GM21360 (cell line): Measurements from ENCODE around the gene ZBTB46.
A peak's percentile ranks its signal among the peaks of the same experiment; 100 is the strongest.

Source experiments
- ATAC-seq: cut with Tn5 transposase; IDR thresholded peaks from one replicate; pipeline ENCODE4 v1.9.1; 2021; ENCODE audit warnings: mild to moderate bottlenecking, moderate library complexity; ENCODE audit not compliant: unreplicated experiment

The ZBTB46 gene

DNA sequence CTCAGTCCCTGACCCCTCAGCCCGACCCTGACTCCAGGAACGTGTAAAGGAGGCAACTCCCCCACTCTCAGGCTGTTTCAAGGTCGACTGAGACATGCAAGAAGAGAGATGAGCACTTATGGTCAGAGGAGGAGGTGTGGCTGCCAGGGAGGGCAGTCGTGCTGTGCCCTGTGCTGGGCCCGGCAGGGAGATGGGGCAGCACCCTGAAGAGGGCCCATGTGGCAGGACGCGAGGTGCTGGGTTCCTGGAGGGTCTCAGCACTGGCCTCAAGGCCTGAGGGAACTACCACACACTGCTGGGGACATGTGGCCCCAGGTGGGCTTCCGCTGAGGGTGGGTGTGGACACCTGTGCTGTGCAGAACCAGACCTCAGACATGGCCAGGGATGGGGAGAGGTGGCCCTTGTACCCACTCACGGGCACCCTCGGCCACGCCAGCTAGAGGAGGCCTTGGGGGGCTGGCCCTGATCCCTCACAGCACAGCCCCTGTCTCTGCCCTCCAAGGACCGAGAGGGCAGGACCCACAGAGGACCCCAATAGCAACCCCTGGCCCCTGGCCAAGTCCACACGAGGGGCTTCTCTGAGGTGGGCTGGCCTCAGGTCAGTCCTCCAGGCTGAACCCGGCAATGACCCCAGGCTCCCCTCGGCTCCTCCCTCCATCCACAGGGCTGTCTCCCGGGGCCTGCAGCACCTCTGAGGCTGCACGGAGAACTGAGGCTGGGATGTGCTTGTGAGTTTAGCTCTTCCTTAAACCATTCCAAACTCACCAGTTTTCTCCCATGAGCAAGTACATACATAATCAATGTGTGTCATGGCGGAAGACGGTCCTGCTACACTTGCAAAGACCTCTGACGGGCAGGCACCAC lies 82.8 kb downstream of the ZBTB46 start:
- no peak for ATAC-seq

DNA sequence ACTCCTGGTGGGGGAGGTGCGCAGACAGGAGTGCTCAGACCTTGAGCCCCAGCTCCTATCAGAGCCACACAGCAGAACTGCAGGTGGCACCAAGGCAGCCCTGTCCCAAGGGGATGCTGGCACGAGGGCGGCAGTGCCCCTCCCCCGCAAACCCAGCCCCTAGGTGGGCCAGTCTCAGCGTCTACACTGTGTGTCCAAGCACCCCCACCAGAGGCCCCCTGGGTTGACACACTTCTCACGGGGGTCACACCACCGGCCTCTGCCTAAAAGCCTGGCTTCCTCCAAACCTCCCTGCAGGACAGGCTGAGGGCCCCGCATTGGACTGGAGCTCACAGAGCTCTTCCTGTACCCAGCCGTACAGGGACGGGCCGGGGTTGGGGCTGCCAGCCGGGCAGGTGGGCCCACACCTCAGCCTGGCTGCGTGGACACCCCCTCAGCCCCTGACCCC lies 83.4 kb downstream of the ZBTB46 start:
- ATAC-seq: no peak

DNA sequence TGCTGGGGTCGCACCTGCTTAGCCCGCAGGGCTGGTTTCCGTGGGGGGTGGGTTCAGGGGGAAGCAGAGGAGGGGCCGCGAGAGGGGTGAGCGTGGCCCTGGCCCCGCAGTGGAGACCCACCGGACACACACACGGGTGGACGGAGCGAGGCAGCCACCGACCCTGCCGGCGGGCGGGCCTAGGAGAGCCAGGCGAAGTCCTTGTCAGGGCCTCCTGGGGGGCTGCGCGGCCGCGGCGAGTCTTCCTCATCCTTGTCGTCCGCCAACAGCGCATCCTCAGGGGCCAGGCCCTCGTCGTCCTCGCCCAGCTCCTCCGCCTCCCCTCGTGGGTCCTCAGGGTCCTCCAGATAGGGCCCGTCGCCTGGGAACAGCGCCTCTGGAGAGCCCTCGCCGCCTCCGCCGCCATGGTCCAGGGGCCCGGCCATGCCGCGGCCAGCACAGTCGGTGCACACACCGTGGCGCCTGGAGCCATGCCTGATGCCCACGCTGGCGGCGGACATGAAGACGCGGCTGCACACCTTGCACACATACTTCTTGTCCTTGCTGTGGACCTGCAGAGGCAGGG lies 84.2 kb downstream of the ZBTB46 start:
- no peak for ATAC-seq

DNA sequence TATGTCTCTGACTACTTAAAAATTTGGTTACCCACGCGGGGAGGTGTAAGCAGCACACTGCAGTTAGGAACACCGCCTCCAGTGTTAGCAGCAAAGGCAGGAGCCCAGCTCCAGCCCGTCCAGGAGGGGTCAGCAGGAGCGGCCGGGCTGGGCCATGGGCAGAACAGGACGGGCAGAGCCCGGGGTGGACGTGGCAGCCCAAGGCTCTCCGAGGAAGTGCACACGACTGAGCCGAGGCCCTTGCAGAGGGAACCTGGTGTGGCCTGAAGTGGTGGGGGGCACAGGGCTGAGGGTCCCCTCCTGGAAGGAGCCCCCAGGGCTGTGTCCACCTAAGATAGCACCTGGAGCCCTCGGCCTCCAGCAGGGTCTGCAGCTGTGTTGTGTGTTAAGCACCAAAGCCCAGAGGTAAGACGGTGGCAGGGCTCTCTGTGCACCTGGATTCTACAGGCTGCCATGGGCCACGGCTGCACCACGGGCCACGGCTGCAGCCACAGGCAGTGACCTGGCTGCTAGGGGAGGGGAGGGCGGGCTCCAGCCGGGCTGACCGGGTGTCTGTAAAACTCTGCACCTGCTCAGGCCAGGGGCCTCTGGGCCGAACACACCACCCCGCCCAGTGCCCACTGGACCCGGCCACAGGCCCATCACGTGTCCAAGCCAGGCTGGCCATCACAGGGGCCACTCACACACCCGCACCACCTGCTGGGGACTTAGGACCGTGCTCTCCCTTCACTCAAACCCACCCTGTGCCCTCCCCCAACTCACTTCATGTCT lies 84.9 kb downstream of the ZBTB46 start:
- no peak for ATAC-seq

DNA sequence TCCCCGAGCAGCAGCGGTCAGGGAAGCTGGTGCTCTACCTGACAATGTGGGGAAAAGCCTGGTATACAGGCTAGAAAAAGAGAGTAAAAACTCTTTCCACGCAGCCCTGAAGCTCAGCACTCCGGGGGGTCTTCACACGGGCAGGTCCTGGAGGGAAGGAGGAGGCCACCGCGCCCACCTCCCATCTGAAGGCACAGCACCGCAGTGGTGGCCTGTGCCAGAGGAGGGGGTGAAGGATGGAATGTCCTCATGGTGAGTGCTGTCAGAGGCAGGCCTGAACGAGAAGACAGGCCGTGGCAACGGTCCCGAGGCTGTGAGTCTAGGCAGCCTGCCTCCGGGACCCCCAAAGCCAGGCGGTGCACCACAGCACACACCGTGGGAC lies 85.6 kb downstream of the ZBTB46 start:
- ATAC-seq: no peak

DNA sequence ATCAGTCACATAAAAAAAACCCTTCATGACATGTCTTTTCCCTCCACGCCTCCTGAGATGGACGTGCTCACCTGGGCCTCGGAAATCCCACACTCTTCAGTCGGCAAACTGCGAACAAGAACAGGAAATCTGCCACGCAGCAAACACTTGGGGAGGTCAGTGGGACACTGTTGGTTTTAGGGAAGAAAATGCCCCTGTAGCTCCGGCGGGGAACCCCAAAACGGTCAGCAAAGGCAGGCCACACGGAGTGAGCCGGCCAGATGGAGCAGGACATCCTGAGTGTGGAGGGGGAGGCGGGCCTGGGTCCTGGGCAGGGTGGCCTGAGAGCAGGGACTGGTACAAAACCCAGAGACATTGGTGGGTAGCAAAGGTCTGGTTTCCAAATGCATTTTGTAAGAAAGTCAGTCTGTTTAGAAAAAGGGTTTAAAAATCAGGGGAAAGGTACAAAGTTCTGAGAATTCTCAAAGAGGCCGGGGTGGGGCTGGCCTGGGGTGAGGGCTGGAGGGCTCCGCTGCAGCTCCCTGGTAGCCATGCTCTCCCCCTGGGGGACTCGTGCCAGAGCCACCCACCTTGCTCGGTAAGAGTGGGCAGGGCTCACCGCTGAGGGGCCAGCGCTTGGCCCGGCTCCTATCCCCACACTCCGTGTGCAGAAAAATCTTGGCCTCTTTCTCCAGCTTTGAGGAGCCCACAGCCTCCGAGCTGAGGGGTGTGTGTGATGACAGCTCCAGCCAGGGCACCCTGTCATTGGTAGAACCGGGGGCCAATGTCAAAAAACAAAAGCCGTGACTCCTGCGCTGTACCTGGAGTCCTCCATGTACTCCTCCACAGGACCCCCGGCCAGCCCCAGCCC lies 86.3 kb downstream of the ZBTB46 start:
- ATAC-seq: no peak

DNA sequence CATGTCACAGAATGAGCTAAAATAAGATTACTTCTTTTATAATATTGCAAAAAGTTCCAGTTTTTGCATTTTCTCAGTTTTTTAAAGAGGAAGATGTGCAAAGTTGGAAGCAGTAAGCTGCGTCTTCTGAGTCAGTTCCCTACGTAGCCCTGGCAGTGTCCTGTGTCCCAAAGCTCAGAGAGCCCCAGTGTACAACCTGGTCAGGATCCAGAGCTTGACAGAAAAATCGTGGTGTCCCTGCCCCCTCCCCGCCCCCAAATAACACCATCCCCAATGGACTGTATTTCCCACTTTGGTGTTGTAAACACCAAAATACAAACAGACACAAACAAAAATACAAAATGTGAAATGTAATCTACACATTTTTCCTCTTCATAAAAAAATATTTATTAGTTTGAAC lies 86.9 kb downstream of the ZBTB46 start:
- no peak for ATAC-seq

DNA sequence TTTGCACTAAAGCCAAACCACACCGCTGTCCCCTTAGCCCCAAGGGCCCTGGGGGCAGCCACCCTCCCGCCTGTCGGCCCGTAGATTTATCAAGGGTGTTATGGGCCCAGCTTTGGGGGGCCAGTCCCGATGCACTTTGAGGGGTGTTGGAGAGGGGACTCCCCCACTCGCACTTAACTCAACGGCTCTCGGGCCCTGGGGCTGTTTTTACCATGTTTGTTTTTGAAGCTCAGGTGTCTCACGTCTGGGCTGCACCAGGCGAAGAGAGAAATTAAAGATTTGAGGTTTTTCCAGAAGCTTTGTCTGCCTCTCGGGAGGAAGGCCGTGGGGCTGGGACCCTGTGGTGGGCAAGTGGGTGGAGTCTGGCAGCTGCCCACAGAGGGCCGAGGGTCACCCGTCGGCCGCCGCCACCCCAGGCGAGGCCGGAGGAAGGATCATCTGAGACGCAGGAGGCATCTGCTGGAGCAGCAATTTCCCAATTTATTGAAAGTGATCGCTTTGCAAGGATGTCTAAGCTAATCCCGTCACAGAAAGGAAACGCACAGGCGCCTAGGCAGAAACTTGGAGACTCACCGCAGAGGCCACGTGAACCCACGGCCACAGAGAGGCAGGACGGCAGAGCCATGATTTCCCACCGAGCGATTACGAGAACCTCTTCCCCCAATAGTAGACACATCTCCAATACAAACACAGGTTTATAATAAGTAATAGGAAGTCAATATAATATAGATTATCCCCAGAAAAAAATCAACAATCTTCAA lies 87.7 kb downstream of the ZBTB46 start:
- ATAC-seq: no peak

DNA sequence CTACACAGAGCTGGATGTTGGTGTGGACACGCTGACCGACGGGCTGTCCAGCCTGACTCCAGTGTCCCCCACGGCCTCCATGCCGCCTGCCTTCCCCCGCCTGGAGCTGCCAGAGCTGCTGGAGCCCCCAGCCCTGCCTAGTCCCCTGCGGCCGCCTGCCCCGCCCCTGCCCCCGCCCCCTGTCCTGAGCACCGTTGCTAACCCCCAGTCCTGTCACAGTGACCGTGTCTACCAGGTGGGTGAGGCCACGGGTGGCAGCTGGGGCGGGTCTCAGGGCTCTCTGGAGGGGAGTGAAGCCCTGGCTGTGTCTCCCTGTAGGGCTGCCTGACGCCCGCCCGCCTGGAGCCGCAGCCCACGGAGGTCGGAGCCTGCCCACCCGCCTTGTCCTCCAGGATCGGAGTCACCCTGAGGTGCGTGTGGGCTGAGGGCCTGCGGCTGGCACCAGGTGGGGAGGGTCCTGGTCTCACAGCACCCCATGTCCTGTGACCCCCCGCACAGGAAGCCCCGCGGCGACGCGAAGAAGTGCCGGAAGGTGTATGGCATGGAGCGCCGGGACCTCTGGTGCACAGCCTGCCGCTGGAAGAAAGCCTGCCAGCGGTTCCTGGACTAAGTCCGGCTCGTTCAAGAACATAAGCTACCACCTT lies 88.6 kb downstream of the ZBTB46 start:
- ATAC-seq: no peak

DNA sequence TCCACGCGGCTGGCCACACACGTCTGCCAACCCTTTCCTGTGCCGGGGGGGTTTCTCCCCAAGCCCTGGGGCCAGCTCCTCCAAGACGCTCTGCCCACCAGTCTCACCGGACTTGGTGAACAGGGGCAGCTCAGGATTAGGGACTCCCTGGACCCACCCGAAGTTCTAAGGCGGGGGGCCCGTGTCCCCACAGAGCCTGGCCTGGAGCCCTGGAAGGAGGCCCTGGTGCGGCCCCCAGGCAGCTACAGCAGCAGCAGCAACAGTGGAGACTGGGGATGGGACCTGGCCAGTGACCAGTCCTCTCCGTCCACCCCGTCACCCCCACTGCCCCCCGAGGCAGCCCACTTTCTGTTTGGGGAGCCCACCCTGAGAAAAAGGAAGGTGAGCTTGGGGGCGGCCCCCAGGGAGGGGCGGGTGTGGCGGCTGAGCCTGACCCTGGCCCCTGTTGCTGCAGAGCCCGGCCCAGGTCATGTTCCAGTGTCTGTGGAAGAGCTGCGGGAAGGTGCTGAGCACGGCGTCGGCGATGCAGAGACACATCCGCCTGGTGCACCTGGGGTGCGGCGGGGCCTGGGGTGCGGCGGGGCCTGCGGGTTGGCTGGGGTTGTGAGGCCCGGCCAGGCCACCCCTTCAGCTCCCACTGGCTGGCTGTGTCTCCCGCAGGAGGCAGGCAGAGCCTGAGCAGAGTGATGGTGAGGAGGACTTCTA lies 89.2 kb downstream of the ZBTB46 start:
- no peak for ATAC-seq

DNA sequence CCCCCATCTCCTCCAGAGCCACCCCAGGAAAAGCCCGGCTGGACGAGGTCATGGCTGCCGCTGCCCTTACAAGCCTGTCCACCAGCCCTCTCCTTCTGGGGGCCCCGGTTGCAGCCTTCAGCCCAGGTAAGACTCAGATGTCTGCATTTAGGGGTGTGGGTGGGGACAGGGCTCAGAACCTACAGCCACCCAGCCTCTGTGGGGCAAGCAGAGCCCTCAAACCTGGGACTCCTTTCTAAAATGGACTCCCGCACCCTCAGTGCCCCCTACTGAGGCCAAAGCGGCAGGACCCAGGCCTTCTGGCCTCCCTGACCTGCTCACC lies 89.7 kb downstream of the ZBTB46 start:
- ATAC-seq: no peak

DNA sequence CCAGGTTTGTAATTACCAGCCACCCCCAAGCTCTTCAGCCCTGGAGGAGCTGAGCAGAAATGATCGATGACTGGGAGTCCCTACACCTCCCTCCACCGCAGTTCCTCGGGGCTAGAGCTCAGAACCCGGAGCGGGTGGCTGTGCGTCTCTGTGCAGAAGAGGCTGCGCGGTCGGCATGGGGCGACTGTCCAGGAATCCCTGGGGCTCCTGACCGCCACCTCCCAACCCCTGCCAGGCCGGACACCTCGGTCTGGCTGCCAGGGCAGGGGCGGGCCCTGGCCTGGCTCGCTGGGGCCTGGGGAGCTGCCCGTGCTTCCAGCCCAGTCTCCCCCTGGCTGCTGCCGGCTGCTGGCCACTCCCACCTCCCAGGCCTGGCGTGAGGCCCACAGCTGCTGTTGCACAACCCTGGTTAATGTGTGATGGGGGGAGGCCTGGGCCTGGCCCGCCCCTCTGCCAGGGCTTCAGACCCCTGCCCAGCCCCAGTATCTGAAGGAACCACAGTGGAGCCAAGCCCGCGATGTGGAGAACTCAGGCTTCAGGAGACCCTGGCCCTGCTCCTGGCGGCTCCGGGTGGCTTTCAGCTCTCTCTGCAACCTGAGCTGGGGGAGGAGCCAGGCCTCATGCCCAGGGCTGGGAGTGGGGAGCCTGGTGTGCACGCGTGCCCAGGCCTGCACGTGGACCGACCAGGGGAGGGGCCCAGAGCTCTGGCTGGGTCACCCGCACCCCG lies 90.3 kb downstream of the ZBTB46 start:
- ATAC-seq: no peak

DNA sequence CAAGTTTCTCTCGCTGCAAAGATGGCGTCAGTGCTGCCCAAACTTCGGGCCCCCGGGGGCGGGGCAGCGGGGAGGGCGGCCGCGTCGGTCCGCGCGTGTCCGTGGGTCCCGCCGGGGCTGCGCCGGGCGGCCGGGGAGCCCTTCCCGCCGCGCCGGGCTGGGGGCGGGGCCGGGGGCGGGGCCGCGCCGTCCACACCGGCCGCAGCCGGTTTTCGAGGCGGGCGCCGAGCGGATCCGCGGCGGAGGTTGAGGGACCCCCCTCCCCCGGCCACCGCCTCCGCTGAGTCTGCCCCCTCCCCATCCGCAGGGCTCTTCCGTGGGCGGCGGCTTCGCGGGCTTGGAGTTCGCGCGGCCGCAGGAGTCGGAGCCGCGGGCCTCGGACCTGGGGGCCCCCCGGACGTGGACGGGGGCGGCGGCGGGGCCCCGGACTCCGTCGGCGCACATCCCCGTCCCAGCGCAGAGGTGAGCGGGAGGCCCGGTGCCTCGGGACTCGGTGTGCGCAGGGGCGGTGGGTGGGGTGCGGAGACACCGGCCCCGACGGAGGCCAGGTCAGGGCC lies 90.9 kb downstream of the ZBTB46 start:
- ATAC-seq: peak; percentile 9

DNA sequence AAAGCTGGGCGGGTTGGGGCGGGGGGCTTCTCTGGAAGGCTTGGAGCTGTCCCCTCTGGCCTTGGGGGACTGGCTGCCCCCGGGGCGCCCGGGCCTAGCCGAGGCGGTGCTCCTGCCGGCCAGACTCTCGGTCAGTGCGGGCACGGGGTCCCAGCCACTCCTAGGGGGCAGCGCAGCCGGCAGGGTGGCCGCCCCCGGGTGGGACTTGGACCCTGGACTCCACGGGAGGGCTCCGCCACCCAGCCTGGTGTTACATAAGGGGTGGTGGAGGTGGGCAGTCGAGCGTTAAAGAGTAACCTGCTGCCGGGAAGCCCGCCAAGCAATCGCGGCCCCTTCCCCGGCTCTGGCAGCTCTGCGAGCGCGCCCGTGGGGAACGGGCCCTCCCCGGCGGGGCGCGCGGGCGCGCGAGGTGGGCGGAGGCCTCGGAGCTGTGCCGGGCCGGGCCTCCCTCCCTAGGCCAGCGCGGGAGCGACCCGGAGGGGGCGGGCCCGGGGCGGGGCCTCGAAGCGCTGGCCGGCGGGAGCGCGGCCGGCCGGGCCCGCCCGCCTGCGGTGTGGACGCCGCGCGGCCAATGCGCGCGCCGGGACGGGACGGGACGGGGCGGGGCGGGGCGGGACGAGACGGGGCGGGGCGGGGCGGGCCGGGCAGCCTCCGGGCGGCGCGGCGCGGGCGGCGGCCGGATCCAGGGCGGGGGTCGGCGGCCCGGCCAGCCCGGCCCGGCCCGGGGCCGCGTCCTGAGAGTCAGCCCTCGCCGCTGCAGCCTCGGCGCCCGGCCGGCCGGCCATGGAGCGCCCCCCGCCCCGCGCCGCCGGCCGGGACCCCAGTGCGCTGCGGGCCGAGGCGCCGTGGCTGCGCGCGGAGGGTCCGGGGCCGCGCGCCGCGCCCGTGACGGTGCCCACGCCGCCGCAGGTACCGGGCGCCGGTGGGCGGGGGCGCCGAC lies 91.7 kb downstream of the ZBTB46 start, which contains the start of gene SLC2A4RG:
Gene SLC2A4RG (plus strand): TSS at position 647 of the 940 bp plus-strand sequence. CDS start 137 bp downstream, at position 784.
- peak; percentile 45 for ATAC-seq

DNA sequence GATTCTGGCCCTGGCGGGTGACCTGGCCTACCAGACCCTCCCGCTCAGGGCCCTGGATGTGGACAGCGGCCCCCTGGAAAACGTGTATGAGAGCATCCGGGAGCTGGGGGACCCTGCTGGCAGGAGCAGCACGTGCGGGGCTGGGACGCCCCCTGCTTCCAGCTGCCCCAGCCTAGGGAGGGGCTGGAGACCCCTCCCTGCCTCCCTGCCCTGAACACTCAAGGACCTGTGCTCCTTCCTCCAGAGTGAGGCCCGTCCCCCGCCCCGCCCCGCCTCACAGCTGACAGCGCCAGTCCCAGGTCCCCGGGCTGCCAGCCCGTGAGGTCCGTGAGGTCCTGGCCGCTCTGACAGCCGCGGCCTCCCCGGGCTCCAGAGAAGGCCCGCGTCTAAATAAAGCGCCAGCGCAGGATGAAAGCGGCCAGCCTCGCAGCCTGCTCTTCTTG lies 92.4 kb downstream of the ZBTB46 start:
- no peak for ATAC-seq

DNA sequence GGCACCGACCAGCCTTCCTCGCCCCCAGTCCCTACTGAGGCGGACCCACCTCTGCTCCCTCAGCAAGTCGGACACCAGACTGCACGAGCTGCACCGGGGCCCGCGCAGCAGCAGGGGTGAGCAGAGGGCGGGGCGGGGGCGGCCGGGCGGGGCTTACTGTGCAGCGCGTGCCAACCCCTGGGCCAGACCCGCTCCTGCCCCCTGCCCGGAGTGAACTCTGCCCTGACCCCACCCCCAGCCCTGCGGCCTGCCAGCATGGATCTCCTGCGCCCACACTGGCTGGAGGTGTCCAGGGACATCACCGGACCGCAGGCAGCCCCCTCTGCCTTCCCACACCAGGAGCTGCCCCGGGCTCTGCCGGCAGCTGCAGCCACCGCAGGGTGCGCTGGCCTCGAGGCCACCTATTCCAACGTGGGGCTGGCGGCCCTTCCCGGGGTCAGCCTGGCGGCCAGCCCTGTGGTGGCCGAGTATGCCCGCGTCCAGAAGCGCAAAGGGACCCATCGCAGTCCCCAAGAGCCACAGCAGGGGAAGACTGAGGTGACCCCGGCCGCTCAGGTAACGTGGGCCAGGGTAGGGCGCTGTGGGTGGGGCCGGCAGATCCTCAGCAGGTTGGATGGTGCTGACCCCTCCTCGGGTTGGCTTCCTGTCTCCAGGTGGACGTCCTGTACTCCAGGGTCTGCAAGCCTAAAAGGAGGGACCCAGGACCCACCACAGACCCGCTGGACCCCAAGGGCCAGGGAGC lies 92.9 kb downstream of the ZBTB46 start:
- ATAC-seq: no peak

DNA sequence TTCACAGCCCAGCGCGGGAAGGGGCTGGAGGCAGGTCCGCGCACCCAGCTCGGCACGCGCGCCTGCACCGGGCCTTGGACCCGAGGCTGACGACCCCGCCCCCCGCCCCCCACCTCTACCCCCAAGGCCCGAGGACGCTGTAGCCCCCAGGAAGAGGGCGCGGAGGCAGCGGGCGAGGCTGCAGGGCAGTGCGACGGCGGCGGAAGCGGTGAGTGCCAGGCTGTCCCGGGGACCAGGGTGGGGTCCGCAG lies 93.4 kb downstream of the ZBTB46 start:
- ATAC-seq: no peak
